Measurements from ENCODE around the gene SH3BP1.

SH3BP1 gene

DNA sequence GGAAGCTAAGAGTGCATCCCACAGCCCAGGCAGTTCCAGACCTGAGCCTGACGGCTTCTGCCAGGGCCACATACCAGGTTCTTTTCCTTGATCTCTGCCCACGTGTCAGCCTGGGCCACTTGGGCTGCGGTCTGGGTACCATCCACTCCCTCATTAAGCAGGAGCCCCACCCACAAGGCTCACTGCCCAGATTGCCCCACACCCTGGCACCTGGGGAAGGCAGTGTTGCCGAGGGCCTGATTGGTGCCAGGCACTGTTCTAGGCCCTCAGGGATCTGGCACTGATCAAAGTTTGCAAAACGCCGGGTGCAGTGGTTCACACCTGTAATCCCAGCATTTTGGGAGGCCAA lies 15.5 kb upstream of the SH3BP1 start:
- H3K4me3 ChIP-seq: no peak overlapping the region
- no peak for DNase-seq (ENCODE audit: low spot score)
- TF ChIP-seq CTCF (IDR thresholded peaks at IDR 0.05): no peak
- peak overlapping the region in 1 of 2 donors; percentile 49 for H3K27ac ChIP-seq

GRCh38 chr22:37624876-37625275 lies 14.6 kb upstream of the SH3BP1 start:
- Histone ChIP-seq H3K4me3 (no peak overlapping the region), H3K27ac (peak overlapping the region in 1 of 2 donors; percentile 81)
- no peak for TF ChIP-seq CTCF (IDR thresholded peaks at IDR 0.05)
- no peak for DNase-seq (ENCODE audit: low spot score)

DNA sequence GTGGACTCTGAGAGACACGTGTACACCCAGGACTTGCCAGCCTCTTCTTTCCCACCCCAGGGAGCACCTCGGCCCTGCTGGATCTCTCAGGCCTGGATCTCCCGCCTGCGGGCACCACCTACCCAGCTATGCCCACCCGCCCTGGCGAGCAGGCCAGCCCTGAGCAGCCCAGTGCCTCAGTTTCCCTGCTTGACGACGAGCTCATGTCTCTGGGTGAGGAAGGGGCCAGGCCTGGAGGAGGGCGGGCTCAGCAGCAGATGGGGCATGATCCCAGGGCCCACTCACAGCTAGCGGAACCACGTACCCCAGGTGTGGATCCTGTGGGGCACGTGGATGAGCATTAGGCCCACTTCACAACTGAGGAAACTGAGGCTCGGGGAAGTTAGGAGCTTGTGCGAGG lies 13.7 kb upstream of the SH3BP1 start:
- no peak for DNase-seq (ENCODE audit: low spot score)
- Histone ChIP-seq H3K4me3 (no peak overlapping the region), H3K27ac (peak overlapping the region; percentile 2 to 81)
- no peak for TF ChIP-seq CTCF (IDR thresholded peaks at IDR 0.05)

- DNase-seq (ENCODE audit: low spot score): no peak
- Histone ChIP-seq H3K27ac (peak overlapping the region; percentile 2 to 81), H3K4me3 (no peak overlapping the region)
- no peak for TF ChIP-seq CTCF (IDR thresholded peaks at IDR 0.05)
Measured at GRCh38 chr22:37626144-37626543, 13.3 kb upstream of the SH3BP1 start.

DNA sequence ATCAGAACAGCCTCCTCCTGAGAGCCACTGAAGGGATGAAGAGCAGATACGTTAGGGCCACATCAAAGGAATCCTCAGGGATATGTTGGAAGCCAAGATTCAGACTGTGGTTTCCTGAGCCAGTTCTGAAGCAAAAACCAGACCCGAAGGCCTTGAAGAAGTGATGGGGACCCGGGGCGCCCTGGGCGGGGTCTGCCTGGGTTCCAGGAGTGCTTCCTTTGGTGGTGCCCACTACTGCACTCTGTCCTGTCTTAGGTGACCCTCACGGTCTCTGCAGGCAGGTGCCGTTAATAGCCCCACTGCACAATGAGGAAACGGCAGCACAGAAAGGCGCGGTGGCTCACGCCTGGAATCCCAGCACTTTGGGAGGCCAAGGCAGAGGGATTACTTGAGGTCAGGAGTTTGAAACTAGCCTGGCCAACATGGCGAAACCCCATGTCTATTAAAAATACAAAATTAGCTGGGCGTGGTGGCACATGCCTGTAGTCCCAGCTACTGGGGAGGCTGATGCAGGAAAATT lies 12.9 kb upstream of the SH3BP1 start:
- Histone ChIP-seq H3K4me3 (no peak overlapping the region), H3K27ac (peak overlapping the region; percentile 2 to 81)
- DNase-seq (ENCODE audit: low spot score): no peak
- TF ChIP-seq CTCF (IDR thresholded peaks at IDR 0.05): no peak

DNA sequence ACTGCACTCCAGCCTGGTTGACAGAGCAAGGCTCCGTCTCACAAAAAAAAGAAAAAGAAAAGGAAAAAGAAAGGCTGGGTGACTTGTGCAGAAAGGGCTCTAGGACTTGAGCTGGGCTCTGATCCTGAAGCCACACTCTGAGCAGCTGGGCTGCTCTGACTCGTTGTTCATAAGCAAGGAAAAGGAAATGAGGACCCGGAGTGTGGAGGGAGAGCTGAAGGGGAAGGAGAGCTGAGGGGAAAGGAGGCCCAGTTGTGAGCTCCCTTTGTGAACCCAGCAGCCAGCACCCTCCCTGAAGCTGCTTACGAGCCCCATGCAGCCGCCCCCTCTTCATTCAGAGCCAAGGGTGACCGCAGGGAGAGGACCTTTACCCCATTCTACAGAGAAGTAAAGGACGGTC lies 12.3 kb upstream of the SH3BP1 start:
- peak overlapping the region; percentile 2 to 68 for H3K27ac ChIP-seq
- no peak overlapping the region for H3K4me3 ChIP-seq
- TF ChIP-seq CTCF (IDR thresholded peaks at IDR 0.05): no peak
- DNase-seq (ENCODE audit: low spot score): no peak

GRCh38 chr22:37627545-37627944 lies 11.9 kb upstream of the SH3BP1 start:
- DNase-seq (ENCODE audit: low spot score): no peak
- no peak for TF ChIP-seq CTCF (IDR thresholded peaks at IDR 0.05)
- Histone ChIP-seq H3K4me3 (no peak overlapping the region), H3K27ac (peak overlapping the region in 1 of 2 donors; percentile 68)

All from coronary artery (tissue), 2 donors.